Heart left ventricle (tissue), 13 donors: ENCODE results near the gene AZIN2.

ENCODE experiments used
- POLR2A ChIP-seq, 2 donors: fragments of 450-650 bp; IDR thresholded peaks; one replicate each; pipeline ENCODE4 v1.6.1; 2017; ENCODE audit warnings: antibody characterized with exemption in 2 of 2, mild to moderate bottlenecking in 2 of 2, moderate library complexity in 2 of 2
- TF ChIP-seq, protein P1 (sequence below), 12 donors: fragments of 200-600 bp; sonication (generic) in 4 of 12; IDR thresholded peaks; one replicate each; pipeline versions ENCODE4 v1.5.0 to v1.8.0; 2018 to 2022; ENCODE audit warnings: antibody characterized with exemption in 12 of 12, mild to moderate bottlenecking in 5 of 12
- donor health status: ischemic (EF 13 %, LVEDD 7.1; RV severe dilation, severe dysfunction).
- donor health status: DM: no; HTN: yes; CAD: no.
- donor health status: DM: no; HTN: no; CAD: no.
- donor health status: ischemic (EF 25% LVEDD 6.9; RV normal size, moderate dysfunction).
- donor health status: ischemic (EF 25% LVEDD 5.7; RV mildly dilated, moderate dysfunction).
- donor health status: ischemic (EF 35%, LVEDD 5.7; RV mildly dilated, moderate dysfunction).
- donor health status: nonischemic (EF 11% LVEDD 7.7; RV severe dilation, severe dysfunction).
- donor health status: DM: yes; HTN: yes; CAD: no.
- donor health status: PGD.
- donor health status: ischemic (EF 29% LVEDD 5.4; RV normal size, mild dysfunction).
- donor health status: nonischemic (EF 23%, LVEDD 6.1; RV moderate dilation, normal function).

DNA sequence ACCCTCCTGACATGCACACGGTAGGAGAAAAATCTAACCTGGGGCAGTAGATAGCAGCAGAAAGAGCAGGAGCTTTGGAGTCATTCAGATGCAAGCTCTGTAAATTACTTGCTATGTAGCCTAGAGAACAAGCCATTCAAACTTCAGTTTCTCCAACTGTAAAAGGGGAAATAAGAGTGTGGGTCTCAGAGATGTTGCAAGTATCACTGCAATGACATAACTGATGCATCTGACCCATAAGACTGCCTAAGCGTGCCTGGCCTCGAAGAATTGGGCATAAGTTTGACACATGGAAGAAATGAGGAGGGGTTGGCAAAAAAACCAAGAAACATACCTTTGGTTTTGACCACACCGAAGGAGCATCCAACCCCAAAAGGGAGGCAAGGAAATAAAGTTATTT, 49.4 kb upstream of the AZIN2 start:
- TF ChIP-seq, protein P1, sequence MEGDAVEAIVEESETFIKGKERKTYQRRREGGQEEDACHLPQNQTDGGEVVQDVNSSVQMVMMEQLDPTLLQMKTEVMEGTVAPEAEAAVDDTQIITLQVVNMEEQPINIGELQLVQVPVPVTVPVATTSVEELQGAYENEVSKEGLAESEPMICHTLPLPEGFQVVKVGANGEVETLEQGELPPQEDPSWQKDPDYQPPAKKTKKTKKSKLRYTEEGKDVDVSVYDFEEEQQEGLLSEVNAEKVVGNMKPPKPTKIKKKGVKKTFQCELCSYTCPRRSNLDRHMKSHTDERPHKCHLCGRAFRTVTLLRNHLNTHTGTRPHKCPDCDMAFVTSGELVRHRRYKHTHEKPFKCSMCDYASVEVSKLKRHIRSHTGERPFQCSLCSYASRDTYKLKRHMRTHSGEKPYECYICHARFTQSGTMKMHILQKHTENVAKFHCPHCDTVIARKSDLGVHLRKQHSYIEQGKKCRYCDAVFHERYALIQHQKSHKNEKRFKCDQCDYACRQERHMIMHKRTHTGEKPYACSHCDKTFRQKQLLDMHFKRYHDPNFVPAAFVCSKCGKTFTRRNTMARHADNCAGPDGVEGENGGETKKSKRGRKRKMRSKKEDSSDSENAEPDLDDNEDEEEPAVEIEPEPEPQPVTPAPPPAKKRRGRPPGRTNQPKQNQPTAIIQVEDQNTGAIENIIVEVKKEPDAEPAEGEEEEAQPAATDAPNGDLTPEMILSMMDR (IDR thresholded peaks at IDR 0.05): no peak
- TF ChIP-seq POLR2A (IDR thresholded peaks at IDR 0.05): no peak
